Activated B cell treated with CpG ODN at 0.5 μM for 24 hours (primary cell): Measurements from ENCODE around the gene SIDT1. TPM values are rescaled to one million over a fixed set of nuclear protein-coding genes. Genes with fewer than 3 reads are reported as not detected.
A peak's percentile ranks its signal among the peaks of the same experiment; 100 is the strongest.

Experiments
- ATAC-seq: fragments of 200-7000 bp; cut with Tn5 transposase; one replicate; pipeline ENCODE4 v1.10.0; 2021; ENCODE audit warnings: low read depth, mild to moderate bottlenecking, moderate library complexity
- CTCF ChIA-PET: fragments of 350-600 bp; sonication (Branson Sonifier 250); formaldehyde crosslinking; loops from one replicate; lab custom pipeline; 2021; ENCODE audit warnings: antibody characterized with exemption; lab: Charles Lee
- POLR2A ChIA-PET: fragments of 350-600 bp; sonication (Branson Sonifier 250); formaldehyde crosslinking; loops from one replicate; lab custom pipeline; 2021; ENCODE audit warnings: antibody characterized with exemption; lab: Charles Lee
- DNase-seq: peaks from one replicate; pipeline ENCODE4 v3.0.0; 2022
- H3K27ac Mint-ChIP-seq: one replicate; pipeline ENCODE4 v1.8.0; 2020; ENCODE audit warnings: mixed read lengths
- H3K27me3 Mint-ChIP-seq: one replicate; pipeline ENCODE4 v1.8.0; 2021; ENCODE audit warnings: mixed read lengths
- H3K36me3 Mint-ChIP-seq: one replicate; pipeline ENCODE4 v1.8.0; 2021; ENCODE audit warnings: low read depth, mixed read lengths
- H3K4me1 Mint-ChIP-seq: one replicate; pipeline ENCODE4 v1.8.0; 2021; ENCODE audit warnings: mixed read lengths
- H3K4me3 Mint-ChIP-seq: one replicate; pipeline ENCODE4 v1.8.0; 2020; ENCODE audit warnings: mild to moderate bottlenecking, mixed read lengths
- H3K9me3 Mint-ChIP-seq: one replicate; pipeline ENCODE4 v1.8.0; 2020; ENCODE audit warnings: mixed read lengths
- CTCF ChIP-seq: fragments of 200-600 bp; IDR thresholded peaks from one replicate; pipeline ENCODE4 v1.8.0; 2022; ENCODE audit warnings: antibody characterized with exemption, mild to moderate bottlenecking
- intact Hi-C: fragments of 100-400 bp; cut with micrococcal nuclease; formaldehyde crosslinking; loops from one replicate; pipeline ENCODE4 v1.15.1; 2024
- total RNA-seq: library from RNA; stranded (reverse); gene quantifications from 2 replicates; pipeline ENCODE4 v1.2.3, GENCODE V29; 2022

The SIDT1 gene
- total RNA-seq, 1 donor from 2014 or later, result 44.9 TPM

GRCh38 chr3:113575206-113575605, 42.9 kb downstream of the SIDT1 start:
- Mint-ChIP-seq H3K4me1 (peaks cover 5% of the 10 kb centered on the region), H3K4me3 (no peak overlapping the region), H3K36me3 (peaks cover 45% of the 10 kb centered on the region), H3K27ac (peak overlapping the region; percentile 31), H3K9me3 (no peaks in the 10 kb centered on the region), H3K27me3 (no peaks in the 10 kb centered on the region)
- CTCF ChIA-PET, result no interaction called here
- intact Hi-C loops, result loop anchor here (5.0 kb wide), 2 partner anchors 288 to 438 kb away; no protein-coding TSS in a partner anchor
- no peak for TF ChIP-seq CTCF
- POLR2A ChIA-PET, result no interaction called here
- no peak for ATAC-seq
- DNase-seq, result no peak

GRCh38 chr3:113585228-113585627, 52.9 kb downstream of the SIDT1 start:
- peaks cover 74% of the 10 kb centered on the region for H3K36me3 Mint-ChIP-seq
- POLR2A ChIA-PET, result no interaction called here
- no peak for DNase-seq
- no peak overlapping the region for H3K4me3 Mint-ChIP-seq
- ATAC-seq, result no peak
- no peak for TF ChIP-seq CTCF
- intact Hi-C loops, result no loop called here
- H3K27me3 Mint-ChIP-seq, result no peaks in the 10 kb centered on the region
- CTCF ChIA-PET, result no interaction called here
- H3K27ac Mint-ChIP-seq, result no peak overlapping the region
- H3K4me1 Mint-ChIP-seq, result no peaks in the 10 kb centered on the region
- no peaks in the 10 kb centered on the region for H3K9me3 Mint-ChIP-seq

GRCh38 chr3:113585720-113586119, 53.4 kb downstream of the SIDT1 start:
- intact Hi-C loops, result no loop called here
- no peaks in the 10 kb centered on the region for H3K9me3 Mint-ChIP-seq
- POLR2A ChIA-PET, result no interaction called here
- no peaks in the 10 kb centered on the region for H3K4me1 Mint-ChIP-seq
- no peak for TF ChIP-seq CTCF
- no peak overlapping the region for H3K4me3 Mint-ChIP-seq
- H3K36me3 Mint-ChIP-seq, result peaks cover 69% of the 10 kb centered on the region
- no peak for DNase-seq
- no peaks in the 10 kb centered on the region for H3K27me3 Mint-ChIP-seq
- no peak overlapping the region for H3K27ac Mint-ChIP-seq
- ATAC-seq, result no peak
- CTCF ChIA-PET, result no interaction called here

- Mint-ChIP-seq H3K9me3 (no peaks in the 10 kb centered on the region), H3K27me3 (no peaks in the 10 kb centered on the region), H3K4me3 (no peak overlapping the region), H3K4me1 (no peaks in the 10 kb centered on the region), H3K27ac (no peak overlapping the region), H3K36me3 (peaks cover 70% of the 10 kb centered on the region)
- intact Hi-C loops, result no loop called here
- DNase-seq (no peak), ATAC-seq (no peak)
- CTCF ChIA-PET, result interaction anchor here (1.3 to 1.5 kb wide), 2 partner anchors 12 to 95 kb away, joined by 5 read pairs; no protein-coding TSS in a partner anchor
- POLR2A ChIA-PET, result interaction anchor here (0.7 kb wide), 1 partner anchor 207 kb away, joined by 7 read pairs; no protein-coding TSS in a partner anchor
- TF ChIP-seq CTCF, result no peak
Observed at GRCh38 chr3:113588806-113589205, 56.5 kb downstream of the SIDT1 start.

GRCh38 chr3:113589971-113590370, 57.6 kb downstream of the SIDT1 start:
- Mint-ChIP-seq H3K9me3 (no peaks in the 10 kb centered on the region), H3K27me3 (no peaks in the 10 kb centered on the region), H3K4me3 (no peak overlapping the region), H3K36me3 (peaks cover 67% of the 10 kb centered on the region), H3K4me1 (no peaks in the 10 kb centered on the region), H3K27ac (no peak overlapping the region)
- no peak for TF ChIP-seq CTCF
- intact Hi-C loops, result no loop called here
- ATAC-seq (no peak), DNase-seq (no peak)
- ChIA-PET POLR2A (no interaction called here), CTCF (interaction anchor here (1.3 to 1.5 kb wide), 2 partner anchors 13 to 97 kb away, joined by 5 read pairs; no protein-coding TSS in a partner anchor)
